Liver (tissue), 3 donors: ENCODE results near the gene BRF1.

Experiments
- GABPA ChIP-seq, 2 donors: IDR thresholded peaks in 1 of 2; conservative IDR thresholded peaks in 1 of 2; 2 replicates each; pipeline ENCODE4 v1.6.1; 2016; ENCODE audit warnings: antibody characterized with exemption in 2 of 2, mild to moderate bottlenecking in 1 of 2, moderate library complexity in 1 of 2
- RAD21 ChIP-seq, 2 donors: IDR thresholded peaks; 2 replicates each; pipeline ENCODE4 v1.6.1; 2016; ENCODE audit warnings: antibody characterized with exemption in 2 of 2, mild to moderate bottlenecking in 2 of 2
- TF ChIP-seq, protein P1 (sequence below): fragments of 150-350 bp; IDR thresholded peaks from 2 replicates; pipeline ENCODE4 v1.5.1; 2017; ENCODE audit warnings: improper control_type of control experiment, low read depth, low read length; ENCODE audit not compliant: missing input control
- TF ChIP-seq, protein P2 (sequence below): IDR thresholded peaks from 2 replicates; pipeline ENCODE4 v1.6.1; 2016; ENCODE audit warnings: antibody characterized with exemption
- TF ChIP-seq, protein P3 (sequence below): IDR thresholded peaks from 2 replicates; pipeline ENCODE4 v1.6.1; 2016; ENCODE audit warnings: antibody characterized with exemption, mild to moderate bottlenecking
- TF ChIP-seq, protein P4 (sequence below): IDR thresholded peaks from 2 replicates; pipeline ENCODE4 v1.6.1; 2016; ENCODE audit warnings: antibody characterized with exemption
- donor health status: healthy.
- donor health status: healthy.

DNA sequence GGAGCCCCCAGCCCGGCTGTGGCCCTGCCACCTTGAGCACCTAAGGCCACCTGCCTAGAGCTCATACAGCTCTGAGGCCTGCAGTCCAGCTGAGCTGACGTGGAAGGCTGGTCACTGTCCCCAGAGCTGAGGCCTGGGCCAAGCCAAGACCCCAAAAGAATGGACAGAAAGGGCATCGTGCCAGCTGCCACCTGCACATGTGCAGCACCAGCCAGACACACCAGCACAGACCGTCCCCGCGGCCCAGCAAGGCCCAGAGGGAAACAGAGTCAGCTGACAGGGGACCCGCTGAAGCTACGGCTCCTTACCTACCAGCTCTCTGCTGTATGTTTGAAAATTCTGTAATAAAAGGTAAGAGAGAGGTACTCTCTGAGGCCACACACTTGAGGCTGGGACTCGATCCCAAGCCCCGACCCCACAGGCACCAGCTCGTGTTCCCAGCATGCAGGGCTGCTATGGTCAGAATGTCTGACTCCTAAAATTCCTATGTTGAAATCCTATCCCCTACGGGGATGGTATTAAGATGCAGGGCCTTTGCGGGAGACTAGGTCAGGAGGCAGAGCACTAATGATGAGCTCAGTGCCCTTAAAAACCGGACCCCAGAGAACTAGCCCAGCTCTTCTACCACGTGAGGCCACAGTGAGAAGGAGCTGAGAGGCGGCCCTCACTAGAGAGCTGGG is 25.4 kb downstream of the BRF1 start:
- TF ChIP-seq, protein P1, sequence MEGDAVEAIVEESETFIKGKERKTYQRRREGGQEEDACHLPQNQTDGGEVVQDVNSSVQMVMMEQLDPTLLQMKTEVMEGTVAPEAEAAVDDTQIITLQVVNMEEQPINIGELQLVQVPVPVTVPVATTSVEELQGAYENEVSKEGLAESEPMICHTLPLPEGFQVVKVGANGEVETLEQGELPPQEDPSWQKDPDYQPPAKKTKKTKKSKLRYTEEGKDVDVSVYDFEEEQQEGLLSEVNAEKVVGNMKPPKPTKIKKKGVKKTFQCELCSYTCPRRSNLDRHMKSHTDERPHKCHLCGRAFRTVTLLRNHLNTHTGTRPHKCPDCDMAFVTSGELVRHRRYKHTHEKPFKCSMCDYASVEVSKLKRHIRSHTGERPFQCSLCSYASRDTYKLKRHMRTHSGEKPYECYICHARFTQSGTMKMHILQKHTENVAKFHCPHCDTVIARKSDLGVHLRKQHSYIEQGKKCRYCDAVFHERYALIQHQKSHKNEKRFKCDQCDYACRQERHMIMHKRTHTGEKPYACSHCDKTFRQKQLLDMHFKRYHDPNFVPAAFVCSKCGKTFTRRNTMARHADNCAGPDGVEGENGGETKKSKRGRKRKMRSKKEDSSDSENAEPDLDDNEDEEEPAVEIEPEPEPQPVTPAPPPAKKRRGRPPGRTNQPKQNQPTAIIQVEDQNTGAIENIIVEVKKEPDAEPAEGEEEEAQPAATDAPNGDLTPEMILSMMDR = no peak
- TF ChIP-seq, protein P2, sequence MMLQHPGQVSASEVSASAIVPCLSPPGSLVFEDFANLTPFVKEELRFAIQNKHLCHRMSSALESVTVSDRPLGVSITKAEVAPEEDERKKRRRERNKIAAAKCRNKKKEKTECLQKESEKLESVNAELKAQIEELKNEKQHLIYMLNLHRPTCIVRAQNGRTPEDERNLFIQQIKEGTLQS = no peak
- TF ChIP-seq, protein P3, sequence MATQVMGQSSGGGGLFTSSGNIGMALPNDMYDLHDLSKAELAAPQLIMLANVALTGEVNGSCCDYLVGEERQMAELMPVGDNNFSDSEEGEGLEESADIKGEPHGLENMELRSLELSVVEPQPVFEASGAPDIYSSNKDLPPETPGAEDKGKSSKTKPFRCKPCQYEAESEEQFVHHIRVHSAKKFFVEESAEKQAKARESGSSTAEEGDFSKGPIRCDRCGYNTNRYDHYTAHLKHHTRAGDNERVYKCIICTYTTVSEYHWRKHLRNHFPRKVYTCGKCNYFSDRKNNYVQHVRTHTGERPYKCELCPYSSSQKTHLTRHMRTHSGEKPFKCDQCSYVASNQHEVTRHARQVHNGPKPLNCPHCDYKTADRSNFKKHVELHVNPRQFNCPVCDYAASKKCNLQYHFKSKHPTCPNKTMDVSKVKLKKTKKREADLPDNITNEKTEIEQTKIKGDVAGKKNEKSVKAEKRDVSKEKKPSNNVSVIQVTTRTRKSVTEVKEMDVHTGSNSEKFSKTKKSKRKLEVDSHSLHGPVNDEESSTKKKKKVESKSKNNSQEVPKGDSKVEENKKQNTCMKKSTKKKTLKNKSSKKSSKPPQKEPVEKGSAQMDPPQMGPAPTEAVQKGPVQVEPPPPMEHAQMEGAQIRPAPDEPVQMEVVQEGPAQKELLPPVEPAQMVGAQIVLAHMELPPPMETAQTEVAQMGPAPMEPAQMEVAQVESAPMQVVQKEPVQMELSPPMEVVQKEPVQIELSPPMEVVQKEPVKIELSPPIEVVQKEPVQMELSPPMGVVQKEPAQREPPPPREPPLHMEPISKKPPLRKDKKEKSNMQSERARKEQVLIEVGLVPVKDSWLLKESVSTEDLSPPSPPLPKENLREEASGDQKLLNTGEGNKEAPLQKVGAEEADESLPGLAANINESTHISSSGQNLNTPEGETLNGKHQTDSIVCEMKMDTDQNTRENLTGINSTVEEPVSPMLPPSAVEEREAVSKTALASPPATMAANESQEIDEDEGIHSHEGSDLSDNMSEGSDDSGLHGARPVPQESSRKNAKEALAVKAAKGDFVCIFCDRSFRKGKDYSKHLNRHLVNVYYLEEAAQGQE = no peak
- TF ChIP-seq GABPA (IDR thresholded peaks at IDR 0.05 in 1 of 2, conservative IDR thresholded peaks at IDR 0.05 in 1 of 2) (no peak), RAD21 (IDR thresholded peaks at IDR 0.05) (no peak)
- TF ChIP-seq, protein P4, sequence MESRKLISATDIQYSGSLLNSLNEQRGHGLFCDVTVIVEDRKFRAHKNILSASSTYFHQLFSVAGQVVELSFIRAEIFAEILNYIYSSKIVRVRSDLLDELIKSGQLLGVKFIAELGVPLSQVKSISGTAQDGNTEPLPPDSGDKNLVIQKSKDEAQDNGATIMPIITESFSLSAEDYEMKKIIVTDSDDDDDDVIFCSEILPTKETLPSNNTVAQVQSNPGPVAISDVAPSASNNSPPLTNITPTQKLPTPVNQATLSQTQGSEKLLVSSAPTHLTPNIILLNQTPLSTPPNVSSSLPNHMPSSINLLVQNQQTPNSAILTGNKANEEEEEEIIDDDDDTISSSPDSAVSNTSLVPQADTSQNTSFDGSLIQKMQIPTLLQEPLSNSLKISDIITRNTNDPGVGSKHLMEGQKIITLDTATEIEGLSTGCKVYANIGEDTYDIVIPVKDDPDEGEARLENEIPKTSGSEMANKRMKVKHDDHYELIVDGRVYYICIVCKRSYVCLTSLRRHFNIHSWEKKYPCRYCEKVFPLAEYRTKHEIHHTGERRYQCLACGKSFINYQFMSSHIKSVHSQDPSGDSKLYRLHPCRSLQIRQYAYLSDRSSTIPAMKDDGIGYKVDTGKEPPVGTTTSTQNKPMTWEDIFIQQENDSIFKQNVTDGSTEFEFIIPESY = no peak
